Prostate gland (tissue), 2 donors: ENCODE measurements around the gene EPG5.

Experiments used
- POLR2A ChIP-seq: fragments of 450-650 bp; IDR thresholded peaks from one replicate; pipeline ENCODE4 v1.6.1; 2016; ENCODE audit warnings: antibody characterized with exemption, mild to moderate bottlenecking
- TF ChIP-seq, protein P1 (sequence below), 4 experiments: fragments of 200-600 bp in 2 of 4; fragments of 450-650 bp in 2 of 4; sonication (generic) in 2 of 4; IDR thresholded peaks; 1 replicate in 3 of 4; 2 replicates in 1 of 4; pipeline ENCODE4 v1.5.1; 2016 to 2019; ENCODE audit warnings: antibody characterized with exemption in 4 of 4, mild to moderate bottlenecking in 2 of 4, moderate library complexity in 2 of 4

DNA sequence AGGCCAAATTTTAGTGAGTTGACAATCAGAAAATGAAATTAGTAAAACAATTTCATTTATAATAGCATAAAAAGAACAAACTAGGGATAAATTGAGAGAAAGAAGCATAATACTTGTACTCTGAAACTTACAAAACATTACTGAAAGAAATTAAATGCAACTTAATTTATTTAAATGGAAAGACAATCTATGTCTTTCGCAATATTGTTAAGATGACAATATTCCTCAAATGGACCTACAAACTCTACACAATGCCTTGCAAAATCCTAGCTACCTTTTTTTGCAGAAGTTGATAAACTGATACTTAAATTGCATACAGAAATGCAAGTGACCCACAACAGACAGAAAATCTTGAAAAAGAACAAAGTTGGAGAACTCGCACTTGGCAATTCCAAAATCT lies 9.1 kb downstream of the EPG5 start:
- no peak for TF ChIP-seq POLR2A
- TF ChIP-seq, protein P1, sequence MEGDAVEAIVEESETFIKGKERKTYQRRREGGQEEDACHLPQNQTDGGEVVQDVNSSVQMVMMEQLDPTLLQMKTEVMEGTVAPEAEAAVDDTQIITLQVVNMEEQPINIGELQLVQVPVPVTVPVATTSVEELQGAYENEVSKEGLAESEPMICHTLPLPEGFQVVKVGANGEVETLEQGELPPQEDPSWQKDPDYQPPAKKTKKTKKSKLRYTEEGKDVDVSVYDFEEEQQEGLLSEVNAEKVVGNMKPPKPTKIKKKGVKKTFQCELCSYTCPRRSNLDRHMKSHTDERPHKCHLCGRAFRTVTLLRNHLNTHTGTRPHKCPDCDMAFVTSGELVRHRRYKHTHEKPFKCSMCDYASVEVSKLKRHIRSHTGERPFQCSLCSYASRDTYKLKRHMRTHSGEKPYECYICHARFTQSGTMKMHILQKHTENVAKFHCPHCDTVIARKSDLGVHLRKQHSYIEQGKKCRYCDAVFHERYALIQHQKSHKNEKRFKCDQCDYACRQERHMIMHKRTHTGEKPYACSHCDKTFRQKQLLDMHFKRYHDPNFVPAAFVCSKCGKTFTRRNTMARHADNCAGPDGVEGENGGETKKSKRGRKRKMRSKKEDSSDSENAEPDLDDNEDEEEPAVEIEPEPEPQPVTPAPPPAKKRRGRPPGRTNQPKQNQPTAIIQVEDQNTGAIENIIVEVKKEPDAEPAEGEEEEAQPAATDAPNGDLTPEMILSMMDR (IDR thresholded peaks at IDR 0.05), result no peak
